ENCODE results near the gene SNRPE.
"Not testable (repeated sequence)": the region's sequence is repeated elsewhere in the genome, so short reads cannot be mapped to it uniquely, and the experiment has no call there.

DNA sequence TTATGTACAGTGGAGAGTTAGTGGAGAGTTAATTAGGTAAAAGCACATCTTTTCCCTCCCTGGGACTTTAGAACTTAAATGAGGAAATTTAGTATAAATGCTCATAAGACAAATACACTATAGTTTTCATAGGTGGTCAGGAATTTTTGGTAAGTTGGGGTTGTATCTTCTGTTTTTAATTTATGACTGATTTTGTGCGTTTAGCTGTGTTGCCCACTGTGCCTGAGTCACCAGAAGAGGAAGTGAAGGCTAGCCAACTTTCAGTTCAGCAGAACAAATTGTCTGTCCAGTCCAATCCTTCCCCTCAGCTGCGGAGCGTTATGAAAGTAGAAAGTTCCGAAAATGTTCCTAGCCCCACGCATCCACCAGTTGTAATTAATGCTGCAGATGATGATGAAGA is 32.2 kb upstream of the SNRPE start:
- TF ChIP-seq, protein P1, sequence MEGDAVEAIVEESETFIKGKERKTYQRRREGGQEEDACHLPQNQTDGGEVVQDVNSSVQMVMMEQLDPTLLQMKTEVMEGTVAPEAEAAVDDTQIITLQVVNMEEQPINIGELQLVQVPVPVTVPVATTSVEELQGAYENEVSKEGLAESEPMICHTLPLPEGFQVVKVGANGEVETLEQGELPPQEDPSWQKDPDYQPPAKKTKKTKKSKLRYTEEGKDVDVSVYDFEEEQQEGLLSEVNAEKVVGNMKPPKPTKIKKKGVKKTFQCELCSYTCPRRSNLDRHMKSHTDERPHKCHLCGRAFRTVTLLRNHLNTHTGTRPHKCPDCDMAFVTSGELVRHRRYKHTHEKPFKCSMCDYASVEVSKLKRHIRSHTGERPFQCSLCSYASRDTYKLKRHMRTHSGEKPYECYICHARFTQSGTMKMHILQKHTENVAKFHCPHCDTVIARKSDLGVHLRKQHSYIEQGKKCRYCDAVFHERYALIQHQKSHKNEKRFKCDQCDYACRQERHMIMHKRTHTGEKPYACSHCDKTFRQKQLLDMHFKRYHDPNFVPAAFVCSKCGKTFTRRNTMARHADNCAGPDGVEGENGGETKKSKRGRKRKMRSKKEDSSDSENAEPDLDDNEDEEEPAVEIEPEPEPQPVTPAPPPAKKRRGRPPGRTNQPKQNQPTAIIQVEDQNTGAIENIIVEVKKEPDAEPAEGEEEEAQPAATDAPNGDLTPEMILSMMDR (conservative IDR thresholded peaks at IDR 0.05; ENCODE audit: low read length), result not testable (repeated sequence)
- not testable (repeated sequence) for TF ChIP-seq EZH2phosphoT487 (IDR thresholded peaks at IDR 0.05; ENCODE audit: borderline replicate concordance, low read depth, low read length)
